Stimulated activated CD8-positive, alpha-beta memory T cell treated with anti-CD3 and anti-CD28 coated beads, Interleukin-4, amount 100 ng/mL, for 48 hours (primary cell): ENCODE results near the gene TMEM117.
"Not testable (repeated sequence)": the region's sequence is repeated elsewhere in the genome, so short reads cannot be mapped to it uniquely, and the experiment has no call there.

Experiments
- DNase-seq: peaks from one replicate; pipeline ENCODE4 v3.0.0-alpha.2; 2020

TMEM117 gene

DNA sequence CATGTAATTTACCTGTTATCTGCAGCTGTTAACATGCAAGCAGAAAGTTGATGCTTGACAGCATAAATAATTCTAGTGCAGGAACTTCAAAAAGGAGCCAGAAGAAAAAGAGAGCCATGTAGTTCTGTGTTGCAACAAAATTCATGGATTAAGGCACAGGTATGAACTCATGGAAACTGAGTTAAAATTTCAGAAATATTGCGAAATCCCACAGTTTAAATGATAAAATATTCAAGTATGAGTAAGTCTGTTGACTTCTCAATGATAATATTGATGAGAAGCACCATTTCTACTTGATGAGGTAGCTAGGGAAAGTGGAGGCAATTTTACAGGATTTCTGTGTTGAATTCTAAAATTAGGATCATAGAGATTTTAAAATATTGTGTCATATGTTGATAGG is 290.9 kb downstream of the TMEM117 start:
- DNase-seq: no peak

DNA sequence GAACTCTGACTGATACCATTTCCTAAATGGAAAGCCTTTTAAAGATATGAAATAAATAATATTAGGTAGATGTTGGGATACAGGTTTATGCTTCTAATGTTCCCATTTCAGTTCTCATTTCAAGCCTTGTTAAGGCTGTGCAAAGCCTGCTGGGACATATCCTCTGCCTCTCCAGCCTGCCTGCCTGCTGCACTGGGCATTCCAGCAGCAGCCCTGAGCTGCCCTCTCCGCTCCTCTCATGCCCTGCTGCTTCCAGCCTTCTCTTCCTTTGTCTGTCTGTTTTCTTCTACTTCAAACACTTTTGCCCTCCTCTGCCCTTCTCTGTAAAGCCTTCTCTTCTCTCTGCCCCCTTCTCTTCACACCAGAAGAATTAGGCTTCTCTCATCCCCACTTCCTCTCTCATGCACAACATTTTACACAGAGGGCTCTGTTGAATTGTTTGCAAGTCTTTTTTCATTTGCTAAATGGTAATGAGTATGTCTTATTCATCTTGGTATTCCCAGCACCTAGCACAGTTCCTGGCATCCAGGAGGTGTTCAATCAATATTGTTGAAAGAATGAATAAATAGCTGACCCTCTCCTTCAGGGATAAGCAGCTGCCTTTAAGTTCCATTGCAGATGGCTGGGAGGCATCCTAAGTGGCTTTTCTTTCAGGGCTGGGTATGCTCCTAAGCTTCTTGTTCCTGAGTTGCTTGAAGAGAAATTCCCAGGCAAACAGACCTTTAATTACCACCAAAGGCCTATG is 292.3 kb downstream of the TMEM117 start:
- DNase-seq: no peak

DNA sequence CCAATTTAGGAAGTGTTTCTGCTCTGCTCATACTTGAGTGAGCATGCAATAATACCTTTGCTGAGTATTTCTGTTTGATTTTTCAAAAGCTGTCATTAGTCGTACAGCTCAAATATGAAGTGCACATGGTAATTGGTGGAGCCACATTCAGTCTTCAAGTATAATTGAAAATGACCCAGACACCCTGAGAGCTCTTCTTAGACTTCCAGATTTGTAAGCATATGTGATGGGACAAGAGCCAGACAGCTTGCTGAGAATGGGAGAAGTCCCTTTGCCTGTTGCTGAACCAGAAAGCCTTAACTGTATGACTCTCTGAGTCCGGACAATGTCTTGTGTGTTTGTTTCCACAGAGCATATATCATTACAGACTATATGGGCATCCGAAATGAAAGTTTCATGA is 307.3 kb downstream of the TMEM117 start:
- DNase-seq: no peak

DNA sequence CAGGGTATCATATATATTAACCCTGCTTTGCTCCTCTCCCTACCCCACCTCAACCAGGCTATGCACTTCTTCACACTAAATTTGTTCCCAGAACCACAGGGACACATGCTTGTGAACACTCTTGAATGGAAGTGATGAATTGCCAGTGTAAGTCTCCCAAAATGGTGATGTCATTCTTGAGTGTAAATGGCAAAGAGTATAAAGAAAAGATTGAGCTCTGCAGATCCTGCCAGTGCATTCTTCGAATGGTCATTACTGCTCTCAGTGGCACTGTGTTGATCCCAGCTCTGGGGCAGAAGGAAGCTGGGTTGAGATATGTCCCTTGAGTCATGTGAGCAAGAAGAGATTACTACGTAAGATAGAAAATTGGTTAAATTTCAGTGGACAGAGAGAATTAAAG is 313.1 kb downstream of the TMEM117 start:
- no peak for DNase-seq

DNA sequence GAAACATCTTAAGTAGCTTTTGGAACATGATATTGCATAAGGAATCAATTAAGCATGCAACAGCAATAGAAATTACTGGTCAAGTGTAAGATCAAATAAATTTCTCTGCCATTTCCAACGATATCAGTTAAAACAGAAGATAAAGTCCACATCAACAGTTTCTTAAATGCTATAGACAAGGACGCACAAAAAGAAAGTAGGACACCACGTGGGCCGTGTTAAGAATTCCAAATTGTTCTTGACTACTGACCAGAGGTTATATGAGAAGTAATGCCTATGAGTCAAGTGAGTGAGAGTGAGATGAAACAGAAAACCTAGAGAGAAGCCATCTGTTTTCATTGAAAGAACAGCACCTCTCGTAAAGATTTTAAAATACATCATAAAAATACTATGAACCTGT is 318.2 kb downstream of the TMEM117 start:
- DNase-seq: no peak

DNA sequence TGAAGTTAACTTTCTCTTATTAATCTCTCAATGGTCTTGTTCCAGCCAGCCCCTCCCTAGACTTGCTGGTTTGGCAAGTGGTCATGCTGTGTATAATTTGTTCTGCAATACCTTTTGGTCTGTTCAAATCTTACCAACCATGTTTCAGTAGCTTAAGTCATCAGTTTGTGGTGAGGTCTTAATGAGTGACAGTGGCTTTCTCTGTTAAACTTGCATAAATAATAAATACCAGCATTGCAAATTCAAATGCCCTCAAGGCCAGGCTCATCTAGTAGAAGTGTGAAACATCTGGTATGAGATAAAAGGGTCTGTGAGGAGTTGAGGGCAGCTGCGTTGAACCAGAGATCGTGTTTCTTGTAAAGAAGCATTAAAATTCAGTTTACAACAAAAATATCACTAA is 319.5 kb downstream of the TMEM117 start:
- DNase-seq: no peak

DNA sequence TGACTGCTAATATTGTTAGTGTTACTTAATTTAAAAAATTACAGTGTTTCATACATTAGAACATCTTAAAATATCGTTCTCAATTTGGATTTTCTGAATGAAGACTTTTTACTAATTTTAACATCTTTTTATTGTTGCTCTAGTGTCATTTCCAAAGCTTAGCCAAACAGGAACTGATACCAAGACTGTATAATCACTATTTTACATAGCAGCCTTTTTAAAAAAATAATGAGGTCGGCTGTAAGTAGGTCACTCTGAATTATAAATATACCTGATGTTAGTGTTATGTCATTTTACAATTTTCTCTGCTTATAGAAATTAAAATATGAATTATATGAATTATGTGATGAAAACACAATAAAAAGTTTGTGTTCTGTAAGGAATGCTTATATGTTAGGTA is 321.5 kb downstream of the TMEM117 start:
- no peak for DNase-seq

DNA sequence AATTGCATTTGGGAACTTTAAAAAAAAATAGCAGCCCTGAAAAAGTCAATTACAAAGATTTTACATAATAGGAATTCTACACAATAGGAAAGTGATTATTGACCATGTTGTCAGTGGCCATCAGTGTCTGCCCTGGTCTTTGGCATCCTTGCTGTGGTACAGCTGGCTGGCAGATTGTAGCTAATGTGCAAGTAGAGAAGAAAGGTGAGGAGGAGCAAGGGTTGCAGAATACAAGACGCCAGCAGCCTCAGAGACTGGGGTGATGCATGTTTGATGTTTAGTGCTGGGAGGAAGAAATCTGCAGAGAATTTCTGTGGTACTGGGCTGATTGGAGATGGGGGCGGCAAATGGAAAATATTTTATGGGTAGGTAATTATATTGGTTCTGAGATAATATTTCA is 322.9 kb downstream of the TMEM117 start:
- no peak for DNase-seq

DNA sequence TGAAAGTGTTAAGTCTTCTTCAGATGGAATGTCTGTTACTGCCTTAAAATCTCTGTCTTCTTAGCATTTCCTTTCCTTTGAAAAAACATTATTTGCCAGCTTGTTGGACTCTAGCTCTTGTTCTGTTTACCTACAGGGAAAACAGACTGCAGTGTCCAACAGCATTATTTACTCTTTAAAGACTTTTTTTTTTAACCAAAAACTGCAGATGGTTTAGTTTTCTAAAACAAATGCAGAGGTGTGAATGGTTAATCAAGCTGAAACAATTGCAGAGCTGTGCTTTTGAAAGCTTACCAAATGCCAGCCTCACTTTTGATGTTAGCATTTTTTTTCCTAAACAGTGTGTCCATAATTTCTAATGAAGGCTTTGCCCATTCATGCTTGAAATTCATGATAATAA is 323.3 kb downstream of the TMEM117 start:
- no peak for DNase-seq

DNA sequence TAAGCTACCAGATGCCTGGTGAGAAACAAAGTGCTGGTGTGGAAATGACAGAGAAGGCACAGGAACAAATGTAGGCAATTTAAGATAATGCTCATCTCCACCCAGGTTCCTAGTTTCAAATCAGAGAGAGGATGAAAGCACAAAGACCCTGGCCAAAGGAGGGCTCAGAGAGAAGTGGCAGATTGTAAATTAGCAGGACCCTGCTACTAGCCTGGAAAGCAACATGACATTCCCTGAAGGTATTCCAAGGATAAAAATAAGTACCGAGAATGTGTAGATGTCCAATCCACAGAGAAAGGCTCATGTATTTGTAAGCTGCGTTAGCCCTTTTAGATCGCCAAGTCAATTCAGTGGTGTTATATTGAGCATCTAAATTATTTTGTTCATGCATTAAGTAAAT is 324.0 kb downstream of the TMEM117 start:
- no peak for DNase-seq

DNA sequence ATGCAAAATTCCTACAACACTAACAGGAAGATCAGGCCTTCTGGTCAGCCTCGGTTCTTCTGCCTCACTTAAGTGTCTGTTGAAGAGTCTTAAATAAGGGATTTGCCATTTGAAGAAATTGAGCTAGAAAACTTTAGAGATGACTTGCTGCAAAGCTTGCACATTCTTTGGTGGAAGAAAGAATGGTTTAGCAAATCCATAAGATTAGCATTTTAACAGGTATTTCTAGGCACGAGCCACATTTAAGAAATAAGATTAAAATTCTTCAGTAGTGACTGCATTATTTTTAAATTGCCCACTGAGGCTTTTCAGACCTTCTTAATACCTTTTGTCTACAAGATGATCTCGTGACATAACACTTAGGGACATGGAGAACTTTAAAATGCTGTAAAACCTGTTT is 327.1 kb downstream of the TMEM117 start:
- DNase-seq: no peak

DNA sequence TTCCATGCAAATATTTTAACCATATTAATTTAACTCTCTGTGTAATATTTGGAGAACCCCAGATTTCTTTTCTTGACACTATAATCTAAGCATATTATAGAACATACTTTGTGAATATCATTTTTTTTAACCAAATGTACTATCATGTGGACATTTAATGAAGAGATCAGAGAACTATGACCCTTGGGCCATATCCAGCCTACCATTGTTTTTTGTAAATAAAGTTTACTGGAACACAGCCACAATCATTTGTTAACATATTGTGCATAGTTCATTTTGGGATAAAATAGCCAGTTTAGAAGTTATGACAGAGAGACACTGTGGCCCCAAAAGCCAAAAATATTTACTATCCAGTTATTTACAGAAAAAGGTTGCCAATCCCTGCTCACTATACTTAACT is 338.2 kb downstream of the TMEM117 start:
- DNase-seq: no peak

DNA sequence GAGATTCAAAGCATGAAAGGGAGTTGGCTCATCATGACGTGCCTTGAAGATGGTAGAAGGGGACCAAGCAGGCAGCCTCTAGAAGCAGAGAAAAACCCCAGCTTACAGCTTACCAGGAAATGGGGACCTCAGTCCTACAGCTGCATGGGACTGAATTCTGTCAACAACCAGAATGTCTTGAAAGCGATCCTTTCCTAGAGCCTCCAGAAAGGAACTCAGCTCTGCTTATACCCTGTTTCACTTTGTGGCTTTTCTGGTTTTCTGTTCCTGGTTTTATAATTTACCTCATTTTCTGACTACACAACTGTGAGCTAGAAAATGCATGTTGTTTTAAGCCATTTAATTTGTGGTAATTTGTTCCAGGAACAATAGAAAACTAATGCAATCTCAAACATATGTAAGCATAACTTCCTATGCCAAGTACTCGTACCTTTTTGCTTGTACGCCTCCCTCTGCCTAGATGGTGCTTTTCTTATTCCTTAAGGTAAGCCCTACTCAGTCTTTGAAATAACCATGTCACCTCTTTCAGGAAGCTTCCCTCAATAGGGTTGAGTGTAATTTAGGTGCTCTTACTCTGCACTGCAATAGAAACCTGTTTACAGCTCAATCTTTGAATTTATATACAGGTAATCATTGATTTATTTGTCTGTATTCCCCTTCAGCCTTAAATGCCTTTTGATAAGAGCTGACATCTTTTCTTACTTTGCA is 348.8 kb downstream of the TMEM117 start:
- no peak for DNase-seq

DNA sequence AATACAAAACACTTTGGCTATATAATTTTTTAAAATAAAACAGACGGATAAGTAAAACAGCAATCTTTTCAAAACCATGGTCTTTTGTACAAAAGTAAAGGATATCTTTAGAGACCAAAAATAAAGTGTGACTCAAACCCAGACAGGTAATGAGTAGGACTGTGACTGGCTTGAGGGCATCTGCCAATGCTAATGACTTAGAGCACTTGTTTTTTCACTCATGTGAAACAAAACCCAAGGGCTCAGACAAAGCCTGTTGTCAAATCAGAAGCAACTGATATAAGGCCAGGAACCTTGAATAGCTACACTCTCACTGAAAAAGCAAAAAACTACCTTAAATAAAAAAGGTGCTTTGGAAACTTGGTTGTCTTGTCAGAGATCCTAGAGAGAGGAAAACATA is 357.4 kb downstream of the TMEM117 start:
- DNase-seq: no peak

DNA sequence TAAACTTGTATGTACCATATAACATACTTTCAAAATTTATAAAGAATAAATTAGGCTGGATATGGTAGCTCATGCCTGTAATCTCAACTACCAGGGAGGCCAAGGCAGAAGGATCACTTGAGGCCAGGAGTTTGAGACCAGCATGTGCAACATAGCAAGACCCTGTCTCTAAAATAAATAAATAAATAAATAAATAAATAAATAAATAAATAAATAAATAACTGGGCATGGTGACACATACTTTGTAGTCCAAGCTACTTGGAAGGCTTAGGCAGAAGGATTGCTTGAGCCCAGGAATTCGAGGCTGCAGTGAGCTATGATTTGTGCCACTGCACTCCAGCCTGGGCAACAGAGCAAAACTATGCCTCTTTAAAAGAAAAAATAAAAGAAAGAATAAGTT is 359.8 kb downstream of the TMEM117 start:
- DNase-seq: not testable (repeated sequence)

DNA sequence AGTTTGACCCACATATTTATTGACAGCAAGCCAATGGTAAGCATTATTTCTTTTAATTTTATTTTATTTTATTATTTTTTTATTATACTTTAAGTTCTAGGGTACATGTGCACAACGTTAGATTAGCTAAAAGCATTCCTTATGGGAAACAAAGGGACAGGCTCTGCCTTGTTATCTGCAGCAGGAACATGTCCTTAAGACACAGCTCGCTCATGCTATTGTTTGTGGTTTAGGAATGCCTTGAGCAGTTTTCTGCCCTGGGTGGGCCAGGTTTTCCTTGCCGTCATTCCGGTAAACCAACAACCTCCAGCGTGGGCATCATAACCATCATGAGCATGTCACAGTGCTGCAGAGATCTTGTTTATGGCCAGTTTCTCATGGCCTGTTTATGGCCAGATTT is 370.2 kb downstream of the TMEM117 start:
- DNase-seq: no peak

DNA sequence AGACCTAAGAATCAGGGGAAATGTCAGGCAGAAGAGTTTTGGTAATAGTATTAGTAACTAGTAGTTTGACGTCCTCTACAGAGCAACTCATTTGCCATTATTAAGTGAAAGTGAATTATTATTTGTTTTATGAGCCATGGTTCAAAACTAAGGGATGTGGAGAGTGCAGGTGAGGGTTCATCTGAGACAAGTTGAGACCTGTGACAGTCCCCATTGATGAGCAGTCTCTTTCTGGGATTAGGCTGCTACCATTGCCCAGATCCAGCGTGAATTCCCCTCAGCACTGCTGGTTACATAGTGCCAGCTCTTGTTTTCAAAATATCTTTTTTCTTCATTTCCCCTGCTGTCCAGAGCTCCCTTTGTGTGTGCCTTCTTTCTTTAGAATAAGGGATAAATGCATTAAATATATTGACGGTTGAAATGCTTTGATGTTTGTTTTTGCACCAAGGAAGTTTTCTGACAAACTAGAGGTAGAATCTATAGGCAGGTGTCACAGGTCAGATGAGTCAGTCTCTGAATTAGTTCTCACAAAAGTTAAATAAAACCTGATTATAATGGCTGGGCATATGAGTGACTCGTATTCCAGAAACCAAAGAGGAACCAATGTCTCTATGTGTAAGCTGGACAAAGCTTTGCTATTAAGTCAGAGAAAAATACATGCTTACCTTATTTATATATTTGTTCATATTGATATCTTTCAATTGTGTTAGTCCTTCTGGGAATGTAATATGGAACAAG is 381.4 kb downstream of the TMEM117 start:
- DNase-seq: no peak

DNA sequence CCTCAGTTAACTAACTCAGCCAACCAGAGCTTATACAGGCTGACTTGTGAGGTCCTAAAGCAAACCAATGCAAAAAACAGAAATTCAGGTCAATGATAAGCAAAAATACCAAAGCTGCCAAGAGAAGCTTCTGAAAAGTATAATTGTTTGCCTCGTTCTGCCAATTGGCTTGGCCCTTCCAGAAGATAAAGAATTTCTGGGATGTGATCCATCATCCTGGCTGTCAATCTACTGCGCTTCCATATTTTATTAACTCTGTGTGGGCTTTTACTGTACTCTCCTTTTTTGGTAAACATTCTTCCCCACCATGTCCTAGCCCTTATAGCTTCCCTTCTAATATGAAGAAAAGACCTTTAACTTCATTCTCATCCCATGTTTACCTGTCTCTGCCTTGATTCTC is 387.9 kb downstream of the TMEM117 start:
- DNase-seq: no peak

DNA sequence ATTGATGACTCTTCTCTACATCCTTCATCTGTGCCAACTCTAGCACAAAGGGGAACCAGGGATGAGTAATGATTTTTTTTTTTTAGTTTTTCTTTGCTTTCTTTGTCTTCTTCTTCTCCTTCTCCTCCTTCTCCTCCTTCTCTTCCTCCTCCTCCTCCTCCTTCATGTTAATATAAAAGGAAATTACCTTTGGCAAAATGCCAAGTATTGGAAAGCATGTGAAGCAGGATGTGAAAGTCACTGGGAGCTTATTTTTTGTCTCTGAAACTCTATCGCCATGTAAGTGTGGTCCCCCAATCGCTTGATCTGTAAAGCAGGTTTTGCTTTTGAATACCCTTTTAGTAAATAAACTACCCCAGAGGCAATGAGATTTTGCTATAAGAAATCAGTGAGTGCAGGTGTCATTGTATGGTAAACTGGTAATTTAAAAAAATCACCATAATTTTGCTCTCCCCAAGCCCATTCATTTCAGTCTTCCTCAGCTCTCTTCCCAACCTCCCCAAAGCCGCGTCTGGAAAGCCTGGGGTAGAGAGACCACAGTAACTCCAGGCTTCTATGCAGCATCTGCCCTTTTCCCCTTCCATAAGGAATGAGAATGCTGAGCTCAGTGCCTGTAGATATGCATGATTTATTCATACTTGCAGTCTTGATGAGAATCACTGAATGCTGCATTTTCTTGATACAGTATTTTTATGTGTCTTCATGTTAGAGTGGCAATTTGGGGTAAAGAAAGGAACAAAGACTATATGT is 388.7 kb downstream of the TMEM117 start:
- no peak for DNase-seq

DNA sequence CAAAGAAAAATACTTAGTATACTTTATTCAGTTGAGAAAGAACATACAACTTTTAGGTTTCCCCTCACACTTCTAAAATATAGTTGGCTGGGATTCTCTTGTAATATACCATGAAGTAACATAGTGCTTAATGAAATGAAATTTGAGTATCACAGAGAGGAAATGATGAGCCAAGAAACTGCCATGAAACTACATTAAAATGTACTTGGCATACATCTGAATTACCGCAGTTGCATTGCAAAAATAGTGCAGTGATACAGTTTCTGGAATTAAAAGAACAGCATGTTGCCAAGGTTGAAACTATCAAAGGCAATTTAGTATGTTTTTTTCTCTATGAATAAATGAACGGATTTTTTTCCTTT is 389.2 kb downstream of the TMEM117 start:
- no peak for DNase-seq

DNA sequence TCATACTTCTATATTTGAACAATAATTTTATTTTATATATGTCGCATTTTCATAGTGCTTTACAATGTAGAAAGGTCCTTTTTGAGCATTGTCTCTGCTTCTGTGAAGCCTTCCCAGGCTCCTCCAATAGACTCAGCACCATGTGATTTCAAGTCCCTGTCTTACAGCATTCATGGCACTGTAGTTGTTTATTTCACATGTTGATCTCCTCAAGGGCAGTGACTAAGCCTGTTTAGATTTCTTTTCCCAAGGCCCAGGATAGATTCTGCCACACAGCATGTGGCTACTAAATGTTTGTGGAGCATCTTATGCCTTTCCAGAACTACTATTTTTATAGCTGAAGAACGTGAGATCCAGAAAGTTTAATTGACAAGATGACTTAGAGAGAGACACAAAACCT is 391.7 kb downstream of the TMEM117 start:
- no peak for DNase-seq

DNA sequence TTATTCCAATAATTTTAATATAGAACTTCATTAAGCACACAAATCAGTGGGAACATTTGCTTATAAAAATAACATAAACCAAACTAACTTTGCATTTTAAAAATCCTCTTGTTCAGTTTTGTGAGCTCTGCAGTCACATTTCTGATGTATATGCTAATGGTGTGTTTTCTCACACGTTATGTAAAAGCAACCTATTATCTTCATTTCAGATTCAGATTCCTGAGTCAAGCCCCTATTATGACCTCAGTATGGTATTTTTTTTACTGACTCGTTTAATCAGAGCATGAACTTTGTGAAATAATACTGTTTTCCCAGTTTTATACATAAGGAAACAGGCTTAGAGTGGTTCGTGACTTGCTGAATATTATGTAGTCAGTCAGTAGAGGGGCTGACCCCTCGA is 394.0 kb downstream of the TMEM117 start:
- no peak for DNase-seq

DNA sequence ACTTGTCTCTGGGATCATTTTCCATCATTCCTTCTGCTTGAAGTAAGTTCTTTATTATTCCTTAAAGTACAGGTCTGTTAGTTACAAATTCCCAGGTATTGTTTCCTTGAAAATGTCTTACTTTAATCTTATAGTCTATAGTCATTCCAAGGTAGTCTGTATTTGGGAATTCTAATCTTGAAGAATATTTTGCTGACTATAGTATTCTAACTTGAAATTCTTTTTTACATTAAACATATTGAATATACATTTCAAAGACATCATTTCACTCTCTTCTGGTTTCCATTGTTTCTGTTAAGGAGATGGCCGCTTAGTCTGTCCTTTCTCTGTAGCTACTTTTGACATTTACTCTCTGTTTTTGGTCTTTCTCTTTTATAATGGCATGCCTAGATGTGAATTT is 399.8 kb downstream of the TMEM117 start:
- DNase-seq: no peak

DNA sequence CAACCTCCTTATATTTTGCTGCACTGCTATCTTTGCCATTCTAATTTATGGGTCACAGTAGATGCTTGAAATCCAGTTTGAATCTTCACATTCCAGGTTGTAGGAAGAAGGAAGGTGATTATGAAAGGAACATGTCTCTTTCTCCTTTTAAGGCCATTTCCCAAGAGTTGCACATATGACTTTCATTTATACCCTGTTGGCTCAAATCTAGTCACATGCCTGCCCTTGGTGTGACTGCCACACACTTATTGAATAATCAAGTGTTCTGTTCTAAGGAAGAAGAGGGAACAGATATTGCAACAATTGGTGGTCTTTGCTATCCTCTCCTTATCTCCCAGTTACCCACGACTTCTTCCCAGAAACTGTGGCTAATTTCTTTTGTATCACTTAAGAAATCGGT is 404.3 kb downstream of the TMEM117 start:
- no peak for DNase-seq
